ENCODE measurements around the gene ZNF414.

GRCh38 chr19:8513036-8513686 lies 806 bp downstream of the ZNF414 start:
- no peak for TF ChIP-seq CTCF (conservative IDR thresholded peaks at IDR 0.05; ENCODE audit: low read depth, low read length)
- TF ChIP-seq EZH2 (IDR thresholded peaks at IDR 0.05; ENCODE audit: borderline replicate concordance, low read depth, low read length, poor library complexity, severe bottlenecking): no peak
